Skeletal muscle satellite cell (primary cell): ENCODE measurements around the gene TARS2.

ENCODE experiments used
- H3K27me3 ChIP-seq: 2 replicates; pipeline ENCODE4 v1.7.0; 2013; ENCODE audit warnings: low read length; ENCODE audit not compliant: control insufficient read depth, insufficient read depth
- H3K36me3 ChIP-seq: 2 replicates; pipeline ENCODE4 v1.7.0; 2013; ENCODE audit warnings: mild to moderate bottlenecking, control low read depth, low read length; ENCODE audit not compliant: insufficient read depth
- H3K4me1 ChIP-seq: 2 replicates; pipeline ENCODE4 v1.7.0; 2013; ENCODE audit warnings: low read length; ENCODE audit not compliant: control insufficient read depth, insufficient read depth
- H3K4me2 ChIP-seq: 2 replicates; pipeline ENCODE4 v1.7.0; 2013; ENCODE audit warnings: mild to moderate bottlenecking, low read length
- H3K4me3 ChIP-seq: 2 replicates; pipeline ENCODE4 v1.7.0; 2013; ENCODE audit warnings: low read length
- H3K9ac ChIP-seq: 2 replicates; pipeline ENCODE4 v1.7.0; 2013; ENCODE audit warnings: mild to moderate bottlenecking, low read depth, low read length, moderate library complexity
- H3K9me3 ChIP-seq: replicated peaks from 2 replicates; pipeline ENCODE4 v1.7.0; 2013; ENCODE audit warnings: mild to moderate bottlenecking, control low read depth, low read length

TARS2 gene

DNA sequence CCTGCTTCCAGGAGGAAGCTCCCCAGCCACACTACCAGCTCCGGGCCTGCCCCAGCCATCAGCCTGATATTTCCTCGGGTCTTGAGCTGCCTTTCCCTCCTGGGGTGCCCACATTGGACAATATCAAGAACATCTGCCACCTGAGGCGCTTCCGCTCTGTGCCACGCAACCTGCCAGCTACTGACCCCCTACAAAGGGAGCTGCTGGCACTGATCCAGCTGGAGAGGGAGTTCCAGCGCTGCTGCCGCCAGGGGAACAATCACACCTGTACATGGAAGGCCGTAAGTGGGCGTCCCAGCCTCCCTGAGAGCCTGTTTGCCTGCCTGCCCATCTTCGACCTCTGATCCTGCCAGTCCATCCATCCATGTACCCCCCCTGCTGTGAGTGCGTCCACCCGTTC, 24.3 kb downstream of the TARS2 start:
- Histone ChIP-seq H3K4me1 (peaks cover 36% of the 10 kb centered on the region), H3K36me3 (peaks cover 23% of the 10 kb centered on the region), H3K9me3 (no peaks in the 10 kb centered on the region), H3K4me2 (no peak overlapping the region), H3K4me3 (no peak overlapping the region), H3K27me3 (no peaks in the 10 kb centered on the region), H3K9ac (no peak overlapping the region)

DNA sequence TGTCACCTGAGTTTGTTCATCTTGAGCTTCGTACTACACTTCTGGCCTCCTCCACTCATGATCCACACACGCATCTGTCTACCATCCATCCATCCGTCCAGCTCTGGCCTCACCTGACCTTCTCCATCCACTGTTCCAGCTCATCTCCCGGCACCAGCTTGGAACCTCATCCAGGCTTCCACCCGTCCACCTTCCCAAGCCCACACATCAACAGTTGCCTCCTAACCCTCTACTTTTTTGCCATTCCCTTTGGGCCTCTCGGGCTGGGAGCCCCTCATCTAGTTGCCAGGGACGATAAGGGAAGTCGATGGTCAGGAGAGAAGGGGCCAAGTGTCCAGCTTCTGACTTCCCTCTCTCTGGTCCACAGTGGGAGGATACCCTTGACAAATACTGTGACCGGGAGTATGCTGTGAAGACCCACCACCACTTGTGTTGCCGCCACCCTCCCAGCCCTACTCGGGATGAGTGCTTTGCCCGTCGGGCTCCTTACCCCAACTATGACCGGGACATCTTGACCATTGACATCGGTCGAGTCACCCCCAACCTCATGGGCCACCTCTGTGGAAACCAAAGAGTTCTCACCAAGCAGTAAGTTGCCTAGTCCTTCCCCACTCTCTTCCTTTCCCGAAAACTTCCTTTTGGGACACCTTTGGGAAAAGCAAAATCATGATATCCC, 24.9 kb downstream of the TARS2 start:
- H3K27me3 ChIP-seq, result no peaks in the 10 kb centered on the region
- peaks cover 20% of the 10 kb centered on the region for H3K36me3 ChIP-seq
- H3K4me3 ChIP-seq, result no peak overlapping the region
- H3K4me2 ChIP-seq, result no peak overlapping the region
- H3K4me1 ChIP-seq, result peaks cover 38% of the 10 kb centered on the region
- no peak overlapping the region for H3K9ac ChIP-seq
- H3K9me3 ChIP-seq, result no peaks in the 10 kb centered on the region

DNA sequence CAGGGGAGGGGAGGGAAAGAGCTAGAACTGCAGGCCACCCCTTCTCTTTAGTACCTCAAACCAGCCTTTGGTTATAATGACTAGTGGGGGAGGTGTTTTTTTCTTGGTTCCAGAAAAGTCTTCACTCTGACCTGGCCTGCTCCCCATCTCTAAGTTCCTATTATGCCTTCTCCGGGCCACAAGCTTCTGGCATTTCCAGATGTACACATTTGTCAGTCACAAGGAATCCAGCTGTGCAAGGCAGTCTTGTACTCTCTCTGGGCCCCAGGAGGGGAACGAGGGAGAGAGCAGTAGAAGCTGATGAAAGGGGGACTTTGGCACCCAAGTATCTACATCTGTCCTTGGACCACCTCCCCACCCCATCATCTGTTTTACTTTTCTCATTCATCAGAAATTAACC, 25.6 kb downstream of the TARS2 start:
- H3K9me3 ChIP-seq, result no peaks in the 10 kb centered on the region
- peaks cover 34% of the 10 kb centered on the region for H3K4me1 ChIP-seq
- no peaks in the 10 kb centered on the region for H3K27me3 ChIP-seq
- H3K9ac ChIP-seq, result no peak overlapping the region
- no peak overlapping the region for H3K4me3 ChIP-seq
- H3K4me2 ChIP-seq, result no peak overlapping the region
- peaks cover 20% of the 10 kb centered on the region for H3K36me3 ChIP-seq

DNA sequence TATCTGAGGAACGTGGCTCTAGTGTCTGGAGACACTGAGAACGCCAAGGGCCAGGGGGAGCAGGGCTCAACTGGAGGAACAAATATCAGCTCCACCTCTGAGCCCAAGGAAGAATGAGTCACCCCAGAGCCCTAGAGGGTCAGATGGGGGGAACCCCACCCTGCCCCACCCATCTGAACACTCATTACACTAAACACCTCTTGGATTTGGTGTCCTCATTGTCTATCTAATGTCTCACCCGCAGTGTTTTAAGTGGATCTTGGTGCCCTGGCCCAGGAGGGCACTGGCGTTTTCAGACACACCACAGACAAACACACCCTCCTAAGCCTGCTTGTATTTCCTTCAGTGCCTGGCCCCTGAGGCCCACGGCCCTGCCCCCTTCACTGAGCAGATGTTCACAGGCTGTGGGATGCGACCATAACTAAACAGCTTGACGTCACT, 26.2 kb downstream of the TARS2 start:
- Histone ChIP-seq H3K9ac (no peak overlapping the region), H3K4me1 (peaks cover 29% of the 10 kb centered on the region)

DNA sequence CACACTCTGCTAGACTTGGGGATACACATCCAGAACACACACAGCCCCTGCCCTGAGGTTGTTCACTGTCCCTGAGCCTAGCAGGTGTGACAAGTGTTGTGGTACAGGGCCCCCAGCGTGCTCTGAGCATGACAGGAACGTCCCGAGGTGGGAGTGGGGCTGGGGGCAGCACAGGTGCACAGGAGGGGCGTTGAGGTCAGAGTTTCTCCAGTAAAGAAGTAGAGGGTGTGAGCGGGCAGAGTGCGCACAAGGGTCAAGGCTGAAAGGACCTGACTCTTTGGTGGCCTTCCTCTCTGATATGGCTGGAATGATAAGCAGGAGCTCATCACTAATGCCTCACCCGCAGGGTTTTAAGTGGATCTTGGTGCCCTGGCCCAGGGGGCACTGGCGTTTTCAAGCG, 27.0 kb downstream of the TARS2 start:
- no peaks in the 10 kb centered on the region for H3K9me3 ChIP-seq
- H3K4me1 ChIP-seq, result peaks cover 20% of the 10 kb centered on the region
- no peaks in the 10 kb centered on the region for H3K27me3 ChIP-seq
- H3K9ac ChIP-seq, result no peak overlapping the region
- no peak overlapping the region for H3K4me3 ChIP-seq
- H3K36me3 ChIP-seq, result peaks cover 20% of the 10 kb centered on the region
- H3K4me2 ChIP-seq, result no peak overlapping the region

More for the DNA sequence above, 26.2 kb downstream of the TARS2 start:
- H3K9me3 ChIP-seq, result no peaks in the 10 kb centered on the region
- peaks cover 20% of the 10 kb centered on the region for H3K36me3 ChIP-seq
- H3K4me3 ChIP-seq, result no peak overlapping the region
- no peaks in the 10 kb centered on the region for H3K27me3 ChIP-seq
- H3K4me2 ChIP-seq, result no peak overlapping the region

DNA sequence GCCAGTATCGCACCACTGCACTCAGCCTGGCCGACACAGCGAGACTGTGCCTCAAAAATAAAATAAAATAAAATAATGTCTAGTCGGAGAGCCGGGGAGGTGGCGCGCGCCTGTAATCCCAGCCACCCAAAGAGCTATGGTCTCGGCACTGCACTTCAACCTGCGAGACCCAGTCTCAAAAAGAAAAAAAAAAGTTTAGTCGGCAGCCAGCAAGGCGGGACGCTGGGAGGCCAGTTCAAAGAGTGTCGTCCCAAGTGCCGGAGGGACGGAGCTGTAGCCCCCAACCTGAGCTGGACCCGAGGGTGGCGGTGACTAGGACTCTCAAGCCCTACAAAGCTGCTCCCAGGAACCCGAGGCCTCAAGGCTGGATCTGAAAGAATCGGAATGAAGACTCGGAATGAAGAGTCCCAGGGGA, 27.7 kb downstream of the TARS2 start:
- Histone ChIP-seq H3K4me3 (peak overlapping the region; percentile 77), H3K4me1 (peaks cover 18% of the 10 kb centered on the region), H3K27me3 (no peaks in the 10 kb centered on the region), H3K9ac (peak overlapping the region; percentile 72), H3K9me3 (no peaks in the 10 kb centered on the region), H3K4me2 (peak overlapping the region; percentile 91), H3K36me3 (peaks cover 20% of the 10 kb centered on the region)

DNA sequence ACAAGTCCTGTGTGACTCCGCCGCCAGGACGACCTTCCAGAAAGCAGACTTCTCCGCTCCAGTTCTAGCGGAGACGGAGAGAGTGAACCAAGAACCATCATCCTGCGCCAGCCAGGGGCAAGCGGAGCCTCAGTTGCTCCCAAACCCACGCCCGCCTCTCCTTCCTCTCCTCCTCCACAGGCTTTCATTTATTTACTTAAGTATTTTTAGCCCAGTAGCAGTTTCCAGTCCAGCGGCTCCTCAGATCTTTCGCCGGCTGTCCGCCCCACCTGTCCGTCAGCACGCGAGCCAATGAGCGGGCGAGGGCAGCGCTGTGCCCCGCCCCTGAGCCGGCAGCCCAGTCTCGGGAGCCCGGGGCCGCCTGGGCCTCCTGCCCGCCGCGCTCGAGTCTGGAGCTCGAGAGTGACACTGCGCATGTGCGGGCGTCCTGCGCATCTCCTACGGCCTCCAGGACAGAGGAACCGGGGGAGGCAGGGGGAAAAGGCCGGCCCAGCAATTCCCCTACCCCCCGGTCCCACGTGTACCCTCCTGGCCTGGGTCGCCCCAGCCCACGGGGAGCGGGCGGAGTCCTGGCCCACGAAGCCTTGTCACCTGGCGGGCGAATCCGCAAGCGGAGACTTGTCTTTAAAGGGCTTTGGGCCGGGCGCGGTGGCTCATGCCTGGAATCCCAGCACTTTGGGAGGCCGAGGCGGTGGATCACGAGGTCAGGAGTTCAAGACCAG, 28.3 kb downstream of the TARS2 start, which contains the start of gene FALEC:
Gene FALEC (plus strand): TSS at position 425 of the 722 bp plus-strand sequence.
- Histone ChIP-seq H3K36me3 (peaks cover 20% of the 10 kb centered on the region), H3K27me3 (no peaks in the 10 kb centered on the region), H3K4me3 (peak within 1 kb of the TSS; percentile 77), H3K9me3 (no peaks in the 10 kb centered on the region), H3K4me1 (peaks cover 18% of the 10 kb centered on the region), H3K9ac (peak within 1 kb of the TSS; percentile 77), H3K4me2 (peak within 1 kb of the TSS; percentile 91)

DNA sequence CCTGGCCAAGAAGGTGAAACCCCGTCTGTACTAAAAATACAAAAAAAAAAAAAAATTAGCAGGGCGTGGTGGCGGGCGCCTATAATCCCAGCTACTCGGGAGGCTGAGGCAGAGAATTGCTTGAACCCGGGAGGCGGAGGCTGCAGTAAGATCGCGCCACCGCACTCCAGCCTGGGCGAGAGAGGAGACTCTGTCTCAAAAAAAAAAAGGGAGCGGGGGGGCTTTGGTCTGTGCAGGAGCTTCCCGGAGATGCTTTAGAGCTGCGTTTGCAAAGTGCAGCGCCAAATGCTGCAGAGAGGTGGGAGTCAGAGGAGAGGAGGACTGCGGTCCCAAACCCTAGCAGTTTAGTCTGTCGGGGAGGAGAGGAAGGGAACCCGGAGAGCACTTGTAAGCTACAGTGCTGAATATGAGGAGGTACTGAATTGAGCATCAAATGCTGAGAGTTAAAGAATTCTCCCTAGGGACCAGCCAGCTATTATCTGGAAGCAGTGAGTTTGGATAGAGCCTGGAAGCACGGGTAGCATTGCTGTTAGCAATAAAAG, 28.9 kb downstream of the TARS2 start:
- peaks cover 18% of the 10 kb centered on the region for H3K4me1 ChIP-seq
- peak overlapping the region; percentile 91 for H3K4me2 ChIP-seq
- H3K27me3 ChIP-seq, result no peaks in the 10 kb centered on the region
- H3K9me3 ChIP-seq, result no peaks in the 10 kb centered on the region
- H3K4me3 ChIP-seq, result peak overlapping the region; percentile 77
- H3K9ac ChIP-seq, result peak overlapping the region; percentile 77
- peaks cover 17% of the 10 kb centered on the region for H3K36me3 ChIP-seq

DNA sequence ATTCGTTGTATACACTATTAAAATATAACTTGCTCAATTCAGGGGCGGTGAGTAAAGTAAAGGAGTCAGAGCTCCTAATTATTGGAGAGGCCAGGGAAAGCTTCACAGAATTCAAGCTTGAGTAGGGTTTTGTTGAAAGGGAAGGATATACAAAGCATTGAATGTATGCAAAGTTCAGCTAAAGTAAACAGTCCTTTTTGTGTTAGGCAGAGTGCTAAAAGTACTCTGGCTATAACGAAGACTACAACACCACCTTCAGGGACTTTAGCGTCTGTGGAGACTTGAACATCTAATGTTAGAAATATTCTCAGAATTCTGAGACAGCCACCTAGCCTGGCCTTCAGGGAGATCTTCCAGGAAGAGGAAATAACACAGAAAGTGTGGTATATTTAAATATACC, 29.4 kb downstream of the TARS2 start:
- H3K9ac ChIP-seq, result peak overlapping the region; percentile 77
- H3K4me1 ChIP-seq, result peaks cover 18% of the 10 kb centered on the region
- H3K4me2 ChIP-seq, result peak overlapping the region; percentile 91
- peak overlapping the region; percentile 77 for H3K4me3 ChIP-seq
- H3K36me3 ChIP-seq, result peaks cover 16% of the 10 kb centered on the region
- no peaks in the 10 kb centered on the region for H3K27me3 ChIP-seq
- no peaks in the 10 kb centered on the region for H3K9me3 ChIP-seq

DNA sequence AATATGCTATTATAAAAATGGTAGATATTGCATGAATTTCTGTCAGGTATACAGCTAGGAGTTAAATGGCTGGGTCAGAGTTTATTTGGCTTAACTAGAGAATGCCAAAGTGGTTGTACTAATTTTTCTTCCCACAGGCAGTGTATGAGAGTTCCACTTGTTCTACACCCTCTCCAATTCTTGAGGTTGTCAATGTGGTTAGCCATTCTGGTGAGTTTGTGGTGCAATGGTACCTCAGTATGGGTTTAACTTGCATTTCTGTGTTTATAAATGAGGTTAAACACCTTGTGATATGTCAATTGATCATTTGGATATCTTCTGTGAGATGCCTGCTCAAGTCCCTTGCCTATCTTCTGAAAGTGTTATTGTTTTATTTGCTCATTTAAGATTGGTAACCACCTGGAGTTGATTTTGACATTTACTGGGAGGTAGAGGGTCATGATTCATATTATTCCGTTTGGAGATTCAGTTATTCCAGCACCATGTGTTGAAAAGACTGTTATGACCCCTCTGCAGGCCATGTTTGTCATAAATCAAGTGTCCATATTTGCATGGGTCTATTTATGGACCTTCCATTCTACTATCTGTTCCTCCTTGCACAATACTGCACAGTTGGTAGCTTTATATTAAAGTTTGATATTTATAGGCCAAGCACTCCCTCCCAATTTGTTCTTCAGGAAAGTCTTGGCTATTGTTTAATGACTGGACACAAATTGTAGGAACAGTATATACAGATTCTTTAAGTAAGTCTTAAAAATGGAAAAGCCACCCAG, 34.2 kb downstream of the TARS2 start:
- H3K9ac ChIP-seq, result no peak overlapping the region
- H3K4me1 ChIP-seq, result peaks cover 3% of the 10 kb centered on the region
- H3K4me2 ChIP-seq, result no peak overlapping the region
- H3K27me3 ChIP-seq, result no peaks in the 10 kb centered on the region
- no peak overlapping the region for H3K4me3 ChIP-seq
- H3K36me3 ChIP-seq, result no peaks in the 10 kb centered on the region
- H3K9me3 ChIP-seq, result no peaks in the 10 kb centered on the region

DNA sequence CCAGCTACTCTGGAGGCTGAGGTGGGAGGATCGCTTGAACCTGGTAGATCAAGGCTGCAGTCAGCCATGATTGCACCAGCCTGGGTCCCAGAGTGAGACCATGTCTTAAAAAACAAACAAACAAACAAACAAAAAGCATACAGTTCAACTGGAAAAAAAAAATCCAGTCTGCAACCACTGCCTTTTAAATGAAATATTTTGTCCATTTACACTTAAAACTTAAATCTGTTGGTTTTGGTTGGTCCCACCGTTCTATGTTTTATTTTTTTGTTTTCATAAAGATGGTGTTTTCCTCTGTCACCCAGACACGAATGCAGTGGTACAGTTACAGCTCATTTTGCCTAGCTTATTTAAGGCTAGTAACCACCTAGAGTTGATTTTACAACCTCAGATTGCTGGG, 38.1 kb downstream of the TARS2 start:
- no peaks in the 10 kb centered on the region for H3K9me3 ChIP-seq
- no peak overlapping the region for H3K9ac ChIP-seq
- no peak overlapping the region for H3K4me2 ChIP-seq
- H3K36me3 ChIP-seq, result no peaks in the 10 kb centered on the region
- no peaks in the 10 kb centered on the region for H3K27me3 ChIP-seq
- peaks cover 16% of the 10 kb centered on the region for H3K4me1 ChIP-seq
- H3K4me3 ChIP-seq, result no peak overlapping the region
